Prostate gland (tissue), 2 donors: ENCODE results near the gene CFAP61. TPM values are rescaled to one million over a fixed set of nuclear protein-coding genes. Genes with fewer than 3 reads are reported as not detected.
"Not testable (repeated sequence)": the region's sequence is repeated elsewhere in the genome, so short reads cannot be mapped to it uniquely, and the experiment has no call there.

Source experiments
- DNase-seq: peaks from one replicate; pipeline ENCODE4 v3.0.0-alpha.2; 2019; ENCODE audit warnings: low spot score
- H3K27ac ChIP-seq, 2 donors: fragments of 200-600 bp; sonication (generic); 2 replicates each; pipeline ENCODE4 v1.5.1; 2017 to 2019
- H3K27me3 ChIP-seq: fragments of 200-600 bp; sonication (generic); replicated peaks from 2 replicates; pipeline ENCODE4 v1.5.1; 2019; ENCODE audit not compliant: insufficient read depth
- H3K36me3 ChIP-seq, 2 donors: fragments of 200-600 bp; sonication (generic); 1 replicate in 1 of 2; 2 replicates in 1 of 2; pipeline versions ENCODE4 v1.5.1 to v1.8.1; 2017 to 2019
- H3K4me1 ChIP-seq: fragments of 200-600 bp; sonication (generic); replicated peaks from 2 replicates; pipeline ENCODE4 v1.5.1; 2019
- H3K4me3 ChIP-seq, 2 donors: fragments of 200-600 bp; sonication (generic); 2 replicates each; pipeline ENCODE4 v1.5.1; 2017 to 2019
- H3K9me3 ChIP-seq: fragments of 200-600 bp; sonication (generic); 2 replicates; pipeline ENCODE4 v1.5.1; 2017
- POLR2A ChIP-seq: fragments of 450-650 bp; IDR thresholded peaks from one replicate; pipeline ENCODE4 v1.6.1; 2016; ENCODE audit warnings: antibody characterized with exemption, mild to moderate bottlenecking
- POLR2AphosphoS5 ChIP-seq: sonication (generic); formaldehyde crosslinking; IDR thresholded peaks from one replicate; pipeline ENCODE4 v1.6.1; 2017; ENCODE audit warnings: antibody characterized with exemption
- WGBS: methylation state at CpG from one replicate; pipeline ENCODE4 v1.1.5; 2018; 5-methylcytosine and 5-hydroxymethylcytosine counted together
- intact Hi-C: fragments of 100-400 bp; cut with DNase I; formaldehyde crosslinking; loops from one replicate; pipeline ENCODE4 v1.14.2; 2022
- total RNA-seq, 2 donors: library from RNA; depleted of rRNA; stranded (reverse); fragments of >200 nt; gene quantifications; one replicate each; pipeline ENCODE4 v1.1.0, GENCODE V29; 2016
- TF ChIP-seq, protein P1 (sequence below), 4 experiments: fragments of 200-600 bp in 2 of 4; fragments of 450-650 bp in 2 of 4; sonication (generic) in 2 of 4; IDR thresholded peaks; 1 replicate in 3 of 4; 2 replicates in 1 of 4; pipeline ENCODE4 v1.5.1; 2016 to 2019; ENCODE audit warnings: antibody characterized with exemption in 4 of 4, mild to moderate bottlenecking in 2 of 4, moderate library complexity in 2 of 4

The CFAP61 gene
- total RNA-seq, 2 donors from 2014 or later = 0.14 to 8.1 TPM

DNA sequence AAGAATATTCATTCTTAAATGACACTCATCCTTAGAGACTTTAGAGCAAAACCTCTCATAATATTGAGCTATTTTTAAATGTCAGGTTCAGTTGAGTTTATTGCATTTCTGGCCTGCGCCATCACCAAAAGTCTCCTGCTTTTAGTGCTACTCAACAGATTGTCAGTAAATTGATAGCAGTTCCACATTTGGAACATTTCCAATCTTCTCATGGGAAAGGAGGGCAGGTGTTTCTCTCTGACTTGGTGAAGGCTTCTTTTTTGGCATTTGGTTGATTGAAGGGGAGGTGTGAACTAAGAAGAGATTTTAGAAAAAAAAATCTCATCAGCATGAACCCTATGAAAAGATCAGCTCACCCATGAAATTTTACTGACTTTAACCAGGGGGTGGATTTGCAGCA, 189.6 kb downstream of the CFAP61 start:
- Histone ChIP-seq H3K27ac (no peak overlapping the region), H3K4me3 (no peak overlapping the region), H3K9me3 (no peaks in the 10 kb centered on the region), H3K27me3 (no peaks in the 10 kb centered on the region), H3K36me3 (no peaks in the 10 kb centered on the region), H3K4me1 (no peaks in the 10 kb centered on the region)
- TF ChIP-seq POLR2AphosphoS5 (no peak), POLR2A (no peak)
- TF ChIP-seq, protein P1, sequence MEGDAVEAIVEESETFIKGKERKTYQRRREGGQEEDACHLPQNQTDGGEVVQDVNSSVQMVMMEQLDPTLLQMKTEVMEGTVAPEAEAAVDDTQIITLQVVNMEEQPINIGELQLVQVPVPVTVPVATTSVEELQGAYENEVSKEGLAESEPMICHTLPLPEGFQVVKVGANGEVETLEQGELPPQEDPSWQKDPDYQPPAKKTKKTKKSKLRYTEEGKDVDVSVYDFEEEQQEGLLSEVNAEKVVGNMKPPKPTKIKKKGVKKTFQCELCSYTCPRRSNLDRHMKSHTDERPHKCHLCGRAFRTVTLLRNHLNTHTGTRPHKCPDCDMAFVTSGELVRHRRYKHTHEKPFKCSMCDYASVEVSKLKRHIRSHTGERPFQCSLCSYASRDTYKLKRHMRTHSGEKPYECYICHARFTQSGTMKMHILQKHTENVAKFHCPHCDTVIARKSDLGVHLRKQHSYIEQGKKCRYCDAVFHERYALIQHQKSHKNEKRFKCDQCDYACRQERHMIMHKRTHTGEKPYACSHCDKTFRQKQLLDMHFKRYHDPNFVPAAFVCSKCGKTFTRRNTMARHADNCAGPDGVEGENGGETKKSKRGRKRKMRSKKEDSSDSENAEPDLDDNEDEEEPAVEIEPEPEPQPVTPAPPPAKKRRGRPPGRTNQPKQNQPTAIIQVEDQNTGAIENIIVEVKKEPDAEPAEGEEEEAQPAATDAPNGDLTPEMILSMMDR (IDR thresholded peaks at IDR 0.05) = no peak
- intact Hi-C loops = no loop called here
- 80% methylated on average over 1 of the region's 1 CpG for whole genome bisulfite sequencing
- no peak for DNase-seq

DNA sequence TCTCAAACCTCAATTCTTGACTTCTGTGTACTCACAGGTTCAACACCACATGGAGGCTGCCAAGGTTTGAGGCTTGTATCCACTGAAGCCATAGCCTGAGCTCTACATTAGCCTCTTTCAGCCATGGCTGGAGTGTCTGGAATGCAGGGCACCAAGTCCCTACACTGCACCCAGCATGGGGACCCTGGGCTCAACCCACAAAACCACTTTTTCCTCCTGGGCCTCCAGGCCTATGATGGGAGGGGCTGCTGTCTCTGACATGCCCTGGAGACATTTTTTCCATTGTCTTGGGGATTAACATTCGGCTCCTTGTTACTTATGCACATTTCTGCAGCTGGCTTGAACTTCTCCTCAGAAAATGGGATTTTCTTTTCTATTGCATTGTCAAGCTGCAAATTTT, 192.1 kb downstream of the CFAP61 start:
- H3K9me3 ChIP-seq, H3K27me3 ChIP-seq, H3K4me3 ChIP-seq, H3K27ac ChIP-seq, H3K36me3 ChIP-seq, DNase-seq, intact Hi-C loops, H3K4me1 ChIP-seq: not testable (repeated sequence)
- WGBS = 82% methylated on average over 1 of the region's 1 CpG

DNA sequence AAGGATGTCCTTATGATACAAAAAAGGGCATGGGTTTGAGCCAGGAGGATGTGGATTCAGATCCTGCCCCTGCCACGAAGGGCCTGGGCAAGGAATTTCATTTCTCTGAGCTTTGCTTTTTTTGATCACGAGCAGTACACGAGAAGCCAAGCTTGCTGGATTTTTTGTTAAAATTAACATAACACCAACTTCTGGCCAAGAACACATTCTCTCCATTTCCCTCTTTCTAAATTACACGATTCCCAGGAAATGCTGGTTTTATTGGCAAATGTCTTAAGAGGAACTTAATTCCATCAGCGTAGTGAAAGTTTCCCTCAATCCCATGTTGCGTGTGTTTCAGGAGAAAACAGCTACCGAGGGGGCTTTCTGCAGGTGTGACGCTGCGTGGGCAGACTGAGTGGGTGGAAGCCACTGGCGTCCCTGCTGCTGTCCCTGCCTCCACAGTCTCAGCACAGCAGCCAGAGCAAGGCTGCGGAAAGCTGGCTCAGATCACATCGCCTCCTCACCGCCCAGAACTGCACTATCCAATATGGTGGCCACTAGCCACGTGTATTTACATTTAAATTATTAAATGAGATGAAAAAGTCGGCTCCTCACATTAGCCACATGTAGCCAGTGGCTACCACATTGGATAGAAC, 194.8 kb downstream of the CFAP61 start:
- no peak for TF ChIP-seq POLR2AphosphoS5
- TF ChIP-seq POLR2A = no peak
- TF ChIP-seq, protein P1 (IDR thresholded peaks at IDR 0.05) = no peak
- H3K4me3 ChIP-seq = no peak overlapping the region
- intact Hi-C loops = no loop called here
- no peak for DNase-seq
- H3K27me3 ChIP-seq = no peaks in the 10 kb centered on the region
- H3K27ac ChIP-seq = no peak overlapping the region
- H3K9me3 ChIP-seq = no peaks in the 10 kb centered on the region
- H3K4me1 ChIP-seq = no peaks in the 10 kb centered on the region
- 82% methylated on average over 15 of the region's 15 CpGs for WGBS
- H3K36me3 ChIP-seq = no peaks in the 10 kb centered on the region

DNA sequence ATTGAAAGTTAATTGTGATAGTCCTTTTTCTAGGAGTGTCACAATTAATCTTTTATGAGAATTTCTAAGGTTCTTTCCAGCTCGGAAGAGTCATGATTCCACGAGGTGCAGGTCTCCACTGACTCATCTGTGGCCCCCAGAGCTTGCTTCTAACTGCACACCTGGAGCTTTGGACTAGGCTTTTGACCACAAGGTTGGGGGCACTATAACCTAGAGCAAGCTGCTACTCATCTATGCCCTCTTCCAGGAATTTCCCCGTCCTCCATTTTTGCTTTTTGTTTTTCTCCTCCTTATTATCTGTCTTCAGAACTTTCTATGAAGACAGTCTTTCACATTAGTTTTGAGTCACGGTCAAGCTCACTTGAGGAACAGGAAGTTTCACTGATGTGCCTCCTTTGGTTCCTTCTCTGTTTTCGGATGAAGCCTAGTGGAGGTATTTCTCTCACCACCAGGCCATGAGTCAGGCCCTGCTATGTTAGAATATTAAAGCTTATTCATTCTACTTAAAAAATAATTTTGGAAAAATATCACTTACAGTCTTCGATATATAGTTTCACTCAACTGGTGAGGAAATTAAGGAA, 196.4 kb downstream of the CFAP61 start:
- no peaks in the 10 kb centered on the region for H3K36me3 ChIP-seq
- WGBS = 90% methylated on average over 6 of the region's 6 CpGs
- TF ChIP-seq POLR2A (no peak), POLR2AphosphoS5 (no peak)
- TF ChIP-seq, protein P1 (IDR thresholded peaks at IDR 0.05) = no peak
- no peaks in the 10 kb centered on the region for H3K9me3 ChIP-seq
- no peaks in the 10 kb centered on the region for H3K27me3 ChIP-seq
- H3K4me3 ChIP-seq = no peak overlapping the region
- intact Hi-C loops = no loop called here
- DNase-seq = no peak
- H3K4me1 ChIP-seq = no peaks in the 10 kb centered on the region
- no peak overlapping the region for H3K27ac ChIP-seq

DNA sequence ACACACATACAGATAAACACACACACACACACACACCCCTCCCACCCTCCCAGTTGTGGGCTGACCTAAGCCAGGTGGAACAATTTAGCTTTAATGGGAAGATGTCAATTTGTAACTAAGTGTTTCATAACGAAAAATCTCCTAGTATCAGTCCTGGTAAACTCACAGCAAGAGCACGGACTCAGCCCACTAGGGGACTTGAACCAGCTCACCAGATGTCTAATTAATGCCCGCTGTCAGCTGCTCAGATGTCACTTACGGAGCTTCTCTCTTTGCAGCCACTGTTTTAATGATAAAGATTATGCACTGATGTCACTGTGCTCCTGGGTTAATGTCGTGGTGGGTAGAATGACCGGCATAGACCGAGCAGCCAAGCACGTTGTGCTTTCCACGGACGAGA, 199.0 kb downstream of the CFAP61 start:
- H3K4me1 ChIP-seq = no peaks in the 10 kb centered on the region
- H3K9me3 ChIP-seq = no peaks in the 10 kb centered on the region
- TF ChIP-seq POLR2A (no peak), POLR2AphosphoS5 (no peak)
- TF ChIP-seq, protein P1 (IDR thresholded peaks at IDR 0.05) = no peak
- no peak for DNase-seq
- no peak overlapping the region for H3K27ac ChIP-seq
- intact Hi-C loops = no loop called here
- H3K4me3 ChIP-seq = no peak overlapping the region
- 80% methylated on average over 10 of the region's 10 CpGs for WGBS
- H3K27me3 ChIP-seq = no peaks in the 10 kb centered on the region
- H3K36me3 ChIP-seq = no peaks in the 10 kb centered on the region
